A549 (cell line): Measurements from ENCODE around the gene EPHB4. TPM values are rescaled to one million over a fixed set of nuclear protein-coding genes. Genes with fewer than 3 reads are reported as not detected.
A peak's percentile ranks its signal among the peaks of the same experiment; 100 is the strongest.

ENCODE experiments used
- ATAC-seq, 2 experiments: fragments of 200-7000 bp in 1 of 2; fragments of >200 bp in 1 of 2; cut with Nextera tagmentation in 1 of 2; cut with Tn5 transposase in 1 of 2; 3 replicates each; pipeline versions ENCODE4 v1.8.0 to v1.9.1; 2018 to 2020; ENCODE audit warnings: mild to moderate bottlenecking in 1 of 2, moderate library complexity in 1 of 2
- CTCF ChIA-PET: fragments of 300-600 bp; sonication (Branson Sonifier 250); formaldehyde crosslinking; extraction: SDS; loops from one replicate; lab custom pipeline; 2021; ENCODE audit warnings: antibody characterized with exemption, inconsistent platforms; lab: Yijun Ruan, JAX
- POLR2A ChIA-PET: fragments of 350-600 bp; formaldehyde crosslinking; extraction: SDS; loops from one replicate; lab custom pipeline; 2021; ENCODE audit warnings: antibody characterized with exemption, inconsistent platforms; lab: Yijun Ruan, JAX
- DNase-seq, 2 experiments: peaks; one replicate each; pipeline versions ENCODE4 v3.0.0 to v3.0.0-alpha.2; 2011 to 2016; ENCODE audit warnings: low read depth in 1 of 2, low spot score in 1 of 2
- FAIRE-seq: peaks from 2 replicates; lab custom pipeline; 2011; peaks lifted over from hg19 to GRCh38; lab: Jason Lieb, UNC
- H3K27ac ChIP-seq, 2 experiments: fragments of >200 bp; sonication (Bioruptor Twin); formaldehyde crosslinking; 3 replicates each; pipeline ENCODE4 v1.5.1; 2016 to 2017
- H3K4me1 ChIP-seq: fragments of >200 bp; sonication (Bioruptor Twin); formaldehyde crosslinking; 3 replicates; pipeline ENCODE4 v1.6.1; 2016
- H3K4me2 ChIP-seq: fragments of >200 bp; sonication (Bioruptor Twin); formaldehyde crosslinking; 3 replicates; pipeline ENCODE4 v1.6.1; 2016
- H3K4me3 ChIP-seq: fragments of >200 bp; sonication (Bioruptor Twin); formaldehyde crosslinking; 3 replicates; pipeline ENCODE4 v1.5.1; 2016
- H3K9me3 ChIP-seq: fragments of >200 bp; sonication (Bioruptor Twin); formaldehyde crosslinking; 3 replicates; pipeline ENCODE4 v1.6.1; 2016
- ATOH8 ChIP-seq: fragments of 250-450 bp; sonication (Bioruptor Pico); IDR thresholded peaks from 2 replicates; pipeline ENCODE4 v1.5.0; 2020; ENCODE audit warnings: low read depth, mild to moderate bottlenecking, moderate library complexity
- BCL3 ChIP-seq: fragments of >200 bp; sonication (Bioruptor Twin); formaldehyde crosslinking; IDR thresholded peaks from 3 replicates; pipeline ENCODE4 v1.6.1; 2016
- BHLHE40 ChIP-seq: IDR thresholded peaks from 2 replicates; pipeline ENCODE4 v1.6.1; 2012; ENCODE audit warnings: low read depth, low read length, inconsistent platforms
- CHD4 ChIP-seq: fragments of 200-600 bp; sonication (generic); IDR thresholded peaks from 2 replicates; pipeline ENCODE4 v1.6.1; 2016; ENCODE audit warnings: antibody characterized with exemption, mild to moderate bottlenecking, borderline replicate concordance
- CTCF ChIP-seq: fragments of >200 bp; sonication (Bioruptor Twin); formaldehyde crosslinking; IDR thresholded peaks from 3 replicates; pipeline ENCODE4 v1.5.1; 2016
- E2F6 ChIP-seq: IDR thresholded peaks from 2 replicates; pipeline ENCODE4 v1.6.1; 2012; ENCODE audit warnings: low read depth, borderline replicate concordance
- EHF ChIP-seq: fragments of 250-450 bp; sonication (Bioruptor Pico); IDR thresholded peaks from 2 replicates; pipeline ENCODE4 v1.5.0; 2020; ENCODE audit warnings: mild to moderate bottlenecking
- ELK1 ChIP-seq: fragments of 150-350 bp; IDR thresholded peaks from 2 replicates; pipeline ENCODE4 v1.6.1; 2014; ENCODE audit warnings: low read depth, mild to moderate bottlenecking, low read length
- FOSB ChIP-seq: fragments of 250-450 bp; sonication (Bioruptor Pico); IDR thresholded peaks from 2 replicates; pipeline ENCODE4 v1.5.0; 2020; ENCODE audit warnings: mild to moderate bottlenecking, moderate library complexity
- HES2 ChIP-seq: fragments of >200 bp; sonication (Bioruptor Twin); formaldehyde crosslinking; IDR thresholded peaks from 2 replicates; pipeline ENCODE4 v1.6.1; 2016
- HOXB13 ChIP-seq: fragments of 250-450 bp; sonication (Bioruptor Pico); IDR thresholded peaks from 2 replicates; pipeline ENCODE4 v1.5.0; 2020; ENCODE audit warnings: low read depth, mild to moderate bottlenecking, moderate library complexity
- MYC ChIP-seq: IDR thresholded peaks from 2 replicates; pipeline ENCODE4 v1.6.1; 2012; ENCODE audit warnings: mild to moderate bottlenecking, inconsistent platforms, low read length, improper control_type of control experiment, borderline replicate concordance
- NFE2L2 ChIP-seq: fragments of 150-350 bp; conservative IDR thresholded peaks from 2 replicates; pipeline ENCODE4 v1.6.1; 2014; ENCODE audit warnings: low read length
- PHF8 ChIP-seq: fragments of 200-600 bp; sonication (generic); IDR thresholded peaks from 2 replicates; pipeline ENCODE4 v1.6.1; 2016; ENCODE audit warnings: low read depth, mild to moderate bottlenecking, antibody characterized with exemption, moderate library complexity, borderline replicate concordance
- RAD21 ChIP-seq, 2 experiments: fragments of >200 bp in 1 of 2; sonication (Bioruptor Twin) in 1 of 2; formaldehyde crosslinking in 1 of 2; IDR thresholded peaks in 1 of 2; conservative IDR thresholded peaks in 1 of 2; 2 replicates in 1 of 2; 3 replicates in 1 of 2; pipeline ENCODE4 v1.6.1; 2012 to 2018; ENCODE audit warnings: inconsistent platforms in 1 of 2
- SREBF2 ChIP-seq: fragments of 450-650 bp; IDR thresholded peaks from 2 replicates; pipeline ENCODE4 v1.6.1; 2014; ENCODE audit warnings: mild to moderate bottlenecking, moderate library complexity
- ZC3H11A ChIP-seq: fragments of 450-650 bp; IDR thresholded peaks from 2 replicates; pipeline ENCODE4 v1.6.1; 2014; ENCODE audit warnings: antibody characterized with exemption, mild to moderate bottlenecking
- ZNF302 ChIP-seq: fragments of 250-450 bp; sonication (Bioruptor Pico); IDR thresholded peaks from 2 replicates; pipeline ENCODE4 v1.9.0; 2021; ENCODE audit warnings: inconsistent platforms, mild to moderate bottlenecking, moderate library complexity
- WGBS: methylation state at CpG from one replicate; pipeline ENCODE4 v1.1.6; 2017; ENCODE audit errors: missing lambda C conversion rate; 5-methylcytosine and 5-hydroxymethylcytosine counted together
- polyA plus RNA-seq, 4 experiments: library from polyadenylated mRNA; depleted of rRNA in 3 of 4; stranded (reverse); fragments of >200 nt; fragmentation: RNase III in 1 of 4; extraction: RNeasy Plus Mini Kit Qiagen cat#74134 plus additional on column Dnase treatment in 1 of 4; gene quantifications; 2 replicates in 3 of 4; 3 replicates in 1 of 4; pipeline ENCODE4 v1.2.3, GENCODE V29; 2011 to 2017
- small RNA-seq, 6 experiments: library from RNA; depleted of rRNA; stranded (forward); fragments of <200 nt; gene quantifications; one replicate each; pipeline ENCODE3, GENCODE V24; 2012

EPHB4 gene
- polyA plus RNA-seq, 2 of the 4 experiments (the other 2 are of a cell fraction) = 30.4 to 40.5 TPM

GRCh38 chr7:100752994-100753393 is 74.3 kb downstream of the EPHB4 start:
- POLR2A ChIA-PET = no interaction called here
- ATAC-seq = peak in 1 of 2 experiments; percentile 65; a peak in 3 of 6 replicates
- 24% methylated on average over 5 of the region's 5 CpGs for WGBS
- Histone ChIP-seq H3K4me1 (no peaks in the 10 kb centered on the region), H3K4me2 (no peak overlapping the region), H3K27ac (no peak overlapping the region), H3K4me3 (no peak overlapping the region), H3K9me3 (no peaks in the 10 kb centered on the region)
- DNase-seq = no peak
- CTCF ChIA-PET = interaction anchor here (0.7 to 1.5 kb wide), 4 partner anchors 13 to 100 kb away, joined by 3 to 5 read pairs (median 4); partner anchors contain the start of genes POP7 and SLC12A9
- no peak for FAIRE-seq
- TF ChIP-seq EHF (CRISPR knock-in tag) = no peak
- no peak for TF ChIP-seq ZC3H11A
- TF ChIP-seq ELK1 = no peak
- no peak for TF ChIP-seq MYC
- TF ChIP-seq PHF8 = no peak
- TF ChIP-seq ATOH8 (CRISPR knock-in tag) = no peak
- no peak for TF ChIP-seq SREBF2
- no peak for TF ChIP-seq NFE2L2
- TF ChIP-seq HOXB13 (CRISPR knock-in tag) = no peak
- no peak for TF ChIP-seq CHD4
- no peak for TF ChIP-seq ZNF302
- no peak for TF ChIP-seq E2F6
- TF ChIP-seq RAD21 (conservative IDR thresholded peaks at IDR 0.05 in 1 of 2, IDR thresholded peaks at IDR 0.05 in 1 of 2) = no peak
- no peak for TF ChIP-seq CTCF
- TF ChIP-seq HES2 = no peak
- no peak for TF ChIP-seq BCL3
- TF ChIP-seq FOSB (CRISPR knock-in tag) = no peak
- no peak for TF ChIP-seq BHLHE40

Small RNAs within 50 kb of the gene (small RNA-seq; reads per million reads assigned to genes)
- gene RN7SL750P = 0 to 0.52 (median 0) reads per million in 6 experiments

Other genes starting within 250 kb of the EPHB4 start
- gene LRCH4, start 241.4 kb downstream of the EPHB4 start, polyA plus RNA-seq (2011; rRNA removed) = 5.3 and 5.5 TPM in 2 replicates
- gene LRCH4, start 241.4 kb downstream of the EPHB4 start, polyA plus RNA-seq (2017; fragmentation: RNase III; extraction: RNeasy Plus Mini Kit Qiagen cat#74134 plus additional on column Dnase treatment) = 13.7 to 17.1 TPM (median 17.1 TPM) in 3 replicates
- 0.36 and 0.52 TPM in 2 replicates for gene FBXO24, start 241.2 kb downstream of the EPHB4 start, polyA plus RNA-seq (2011; rRNA removed)
- 0.13 to 0.37 TPM (median 0.19 TPM) in 3 replicates for gene FBXO24, start 241.2 kb downstream of the EPHB4 start, polyA plus RNA-seq (2017; fragmentation: RNase III; extraction: RNeasy Plus Mini Kit Qiagen cat#74134 plus additional on column Dnase treatment)
- gene PCOLCE, start 225.2 kb downstream of the EPHB4 start, polyA plus RNA-seq (2011; rRNA removed) = 1.2 and 1.7 TPM in 2 replicates
- gene PCOLCE, start 225.2 kb downstream of the EPHB4 start, polyA plus RNA-seq (2017; fragmentation: RNase III; extraction: RNeasy Plus Mini Kit Qiagen cat#74134 plus additional on column Dnase treatment) = 5.5 to 9.2 TPM (median 8.2 TPM) in 3 replicates
- 4.6 and 6.1 TPM in 2 replicates for gene MOSPD3, start 215.0 kb downstream of the EPHB4 start, polyA plus RNA-seq (2011; rRNA removed)
- 10.0 to 15.2 TPM (median 14.8 TPM) in 3 replicates for gene MOSPD3, start 215.0 kb downstream of the EPHB4 start, polyA plus RNA-seq (2017; fragmentation: RNase III; extraction: RNeasy Plus Mini Kit Qiagen cat#74134 plus additional on column Dnase treatment)
- 1.1 and 1.3 TPM in 2 replicates for gene TFR2, start 186.0 kb downstream of the EPHB4 start, polyA plus RNA-seq (2011; rRNA removed)
- gene TFR2, start 186.0 kb downstream of the EPHB4 start, polyA plus RNA-seq (2017; fragmentation: RNase III; extraction: RNeasy Plus Mini Kit Qiagen cat#74134 plus additional on column Dnase treatment) = 2.5 to 3.1 TPM (median 3.0 TPM) in 3 replicates
- not detected in 2 replicates for gene ACTL6B, start 171.1 kb downstream of the EPHB4 start, polyA plus RNA-seq (2011; rRNA removed)
- not detected in 3 replicates for gene ACTL6B, start 171.1 kb downstream of the EPHB4 start, polyA plus RNA-seq (2017; fragmentation: RNase III; extraction: RNeasy Plus Mini Kit Qiagen cat#74134 plus additional on column Dnase treatment)
- gene GNB2, start 153.8 kb downstream of the EPHB4 start, polyA plus RNA-seq (2011; rRNA removed) = 50.8 and 67.2 TPM in 2 replicates
- 156 to 169 TPM (median 163 TPM) in 3 replicates for gene GNB2, start 153.8 kb downstream of the EPHB4 start, polyA plus RNA-seq (2017; fragmentation: RNase III; extraction: RNeasy Plus Mini Kit Qiagen cat#74134 plus additional on column Dnase treatment)
- 5.1 and 5.8 TPM in 2 replicates for gene GIGYF1, start 133.3 kb downstream of the EPHB4 start, polyA plus RNA-seq (2011; rRNA removed)
- gene GIGYF1, start 133.3 kb downstream of the EPHB4 start, polyA plus RNA-seq (2017; fragmentation: RNase III; extraction: RNeasy Plus Mini Kit Qiagen cat#74134 plus additional on column Dnase treatment) = 15.0 to 20.5 TPM (median 18.9 TPM) in 3 replicates
- 29.5 and 37.3 TPM in 2 replicates for gene POP7, start 121.4 kb downstream of the EPHB4 start, polyA plus RNA-seq (2011; rRNA removed)
- gene POP7, start 121.4 kb downstream of the EPHB4 start, polyA plus RNA-seq (2017; fragmentation: RNase III; extraction: RNeasy Plus Mini Kit Qiagen cat#74134 plus additional on column Dnase treatment) = 72.3 to 77.4 TPM (median 74.8 TPM) in 3 replicates
- gene EPO, start 107.1 kb downstream of the EPHB4 start, polyA plus RNA-seq (2011; rRNA removed) = not detected in 2 replicates
- gene EPO, start 107.1 kb downstream of the EPHB4 start, polyA plus RNA-seq (2017; fragmentation: RNase III; extraction: RNeasy Plus Mini Kit Qiagen cat#74134 plus additional on column Dnase treatment) = not detected in 3 replicates
- not detected in 2 replicates for gene ZAN, start 93.9 kb downstream of the EPHB4 start, polyA plus RNA-seq (2011; rRNA removed)
- not detected in 3 replicates for gene ZAN, start 93.9 kb downstream of the EPHB4 start, polyA plus RNA-seq (2017; fragmentation: RNase III; extraction: RNeasy Plus Mini Kit Qiagen cat#74134 plus additional on column Dnase treatment)
- 6.2 and 7.0 TPM in 2 replicates for gene SLC12A9, start 25.2 kb upstream of the EPHB4 start, polyA plus RNA-seq (2011; rRNA removed)
- 12.1 to 14.3 TPM (median 13.4 TPM) in 3 replicates for gene SLC12A9, start 25.2 kb upstream of the EPHB4 start, polyA plus RNA-seq (2017; fragmentation: RNase III; extraction: RNeasy Plus Mini Kit Qiagen cat#74134 plus additional on column Dnase treatment)
- 14.8 and 18.0 TPM in 2 replicates for gene TRIP6, start 39.9 kb upstream of the EPHB4 start, polyA plus RNA-seq (2011; rRNA removed)
- 38.2 to 38.5 TPM (median 38.3 TPM) in 3 replicates for gene TRIP6, start 39.9 kb upstream of the EPHB4 start, polyA plus RNA-seq (2017; fragmentation: RNase III; extraction: RNeasy Plus Mini Kit Qiagen cat#74134 plus additional on column Dnase treatment)
- 49.9 and 52.2 TPM in 2 replicates for gene SRRT, start 47.6 kb upstream of the EPHB4 start, polyA plus RNA-seq (2011; rRNA removed)
- gene SRRT, start 47.6 kb upstream of the EPHB4 start, polyA plus RNA-seq (2017; fragmentation: RNase III; extraction: RNeasy Plus Mini Kit Qiagen cat#74134 plus additional on column Dnase treatment) = 153 to 194 TPM (median 182 TPM) in 3 replicates
- gene UFSP1, start 62.2 kb upstream of the EPHB4 start, polyA plus RNA-seq (2011; rRNA removed) = 1.1 and 1.9 TPM in 2 replicates
- 6.1 to 7.1 TPM (median 6.9 TPM) in 3 replicates for gene UFSP1, start 62.2 kb upstream of the EPHB4 start, polyA plus RNA-seq (2017; fragmentation: RNase III; extraction: RNeasy Plus Mini Kit Qiagen cat#74134 plus additional on column Dnase treatment)
- gene ACHE, start 68.4 kb upstream of the EPHB4 start, polyA plus RNA-seq (2011; rRNA removed) = 0.17 and 0.26 TPM in 2 replicates
- 0.62 to 0.92 TPM (median 0.69 TPM) in 3 replicates for gene ACHE, start 68.4 kb upstream of the EPHB4 start, polyA plus RNA-seq (2017; fragmentation: RNase III; extraction: RNeasy Plus Mini Kit Qiagen cat#74134 plus additional on column Dnase treatment)
- gene MUC3A, start 122.0 kb upstream of the EPHB4 start, polyA plus RNA-seq (2011; rRNA removed) = 4.0 and 4.4 TPM in 2 replicates
- gene MUC3A, start 122.0 kb upstream of the EPHB4 start, polyA plus RNA-seq (2017; fragmentation: RNase III; extraction: RNeasy Plus Mini Kit Qiagen cat#74134 plus additional on column Dnase treatment) = 6.9 to 8.1 TPM (median 7.3 TPM) in 3 replicates
- 1.2 and 1.8 TPM in 2 replicates for gene MUC12, start 142.0 kb upstream of the EPHB4 start, polyA plus RNA-seq (2011; rRNA removed)
- gene MUC12, start 142.0 kb upstream of the EPHB4 start, polyA plus RNA-seq (2017; fragmentation: RNase III; extraction: RNeasy Plus Mini Kit Qiagen cat#74134 plus additional on column Dnase treatment) = 2.0 to 2.7 TPM (median 2.4 TPM) in 3 replicates
- gene MUC17, start 192.6 kb upstream of the EPHB4 start, polyA plus RNA-seq (2011; rRNA removed) = 0.01 and 0.03 TPM in 2 replicates
- not detected in 3 replicates for gene MUC17, start 192.6 kb upstream of the EPHB4 start, polyA plus RNA-seq (2017; fragmentation: RNase III; extraction: RNeasy Plus Mini Kit Qiagen cat#74134 plus additional on column Dnase treatment)